Brain microvascular endothelial cell (primary cell): ENCODE results near the gene PCDHGB6.
"Not testable (repeated sequence)": the region's sequence is repeated elsewhere in the genome, so short reads cannot be mapped to it uniquely, and the experiment has no call there.

Experiments
- DNase-seq: peaks from one replicate; pipeline ENCODE4 v3.0.0-alpha.2; 2020
- H3K27ac ChIP-seq: fragments of 250-450 bp; sonication (Bioruptor Pico); 2 replicates; pipeline ENCODE4 v1.5.1; 2020; ENCODE audit warnings: mild to moderate bottlenecking, moderate library complexity
- H3K27me3 ChIP-seq: fragments of 250-450 bp; sonication (Bioruptor Pico); replicated peaks from 2 replicates; pipeline ENCODE4 v1.5.1; 2020; ENCODE audit warnings: mild to moderate bottlenecking
- H3K36me3 ChIP-seq: fragments of 250-450 bp; sonication (Bioruptor Pico); replicated peaks from 2 replicates; pipeline ENCODE4 v1.5.1; 2020; ENCODE audit warnings: mild to moderate bottlenecking
- H3K4me3 ChIP-seq: 2 replicates; pipeline ENCODE4 v1.5.1; 2011; ENCODE audit warnings: low read depth, mild to moderate bottlenecking, control low read depth, low read length, moderate library complexity
- in situ Hi-C: cut with HindIII; loops from 2 replicates; pipeline ENCODE4 v1.10.0; 2017; ENCODE audit warnings: low sequenced_read_pairs, low pct_ligation_motif_present
- TF ChIP-seq, protein P1 (sequence below): IDR thresholded peaks from 2 replicates; pipeline ENCODE4 v1.5.1; 2011; ENCODE audit warnings: low read depth, mild to moderate bottlenecking, moderate library complexity, low read length, control low read depth, inconsistent platforms; ENCODE audit errors: missing control alignments

PCDHGB6 gene

GRCh38 chr5:141382469-141383294, 25.1 kb upstream of the PCDHGB6 start, which contains the start of gene PCDHGA7:
TSS of gene PCDHGA7 (plus strand) at chr5:141382742. CDS start at chr5:141382900, 158 bp downstream.
- H3K27me3 ChIP-seq, result no peaks in the 10 kb centered on the region
- TF ChIP-seq, protein P1, sequence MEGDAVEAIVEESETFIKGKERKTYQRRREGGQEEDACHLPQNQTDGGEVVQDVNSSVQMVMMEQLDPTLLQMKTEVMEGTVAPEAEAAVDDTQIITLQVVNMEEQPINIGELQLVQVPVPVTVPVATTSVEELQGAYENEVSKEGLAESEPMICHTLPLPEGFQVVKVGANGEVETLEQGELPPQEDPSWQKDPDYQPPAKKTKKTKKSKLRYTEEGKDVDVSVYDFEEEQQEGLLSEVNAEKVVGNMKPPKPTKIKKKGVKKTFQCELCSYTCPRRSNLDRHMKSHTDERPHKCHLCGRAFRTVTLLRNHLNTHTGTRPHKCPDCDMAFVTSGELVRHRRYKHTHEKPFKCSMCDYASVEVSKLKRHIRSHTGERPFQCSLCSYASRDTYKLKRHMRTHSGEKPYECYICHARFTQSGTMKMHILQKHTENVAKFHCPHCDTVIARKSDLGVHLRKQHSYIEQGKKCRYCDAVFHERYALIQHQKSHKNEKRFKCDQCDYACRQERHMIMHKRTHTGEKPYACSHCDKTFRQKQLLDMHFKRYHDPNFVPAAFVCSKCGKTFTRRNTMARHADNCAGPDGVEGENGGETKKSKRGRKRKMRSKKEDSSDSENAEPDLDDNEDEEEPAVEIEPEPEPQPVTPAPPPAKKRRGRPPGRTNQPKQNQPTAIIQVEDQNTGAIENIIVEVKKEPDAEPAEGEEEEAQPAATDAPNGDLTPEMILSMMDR, result peak; percentile 58
- in situ Hi-C loops, result no loop called here
- H3K36me3 ChIP-seq, result no peaks in the 10 kb centered on the region
- peak; percentile 32 for DNase-seq
- H3K27ac ChIP-seq, result no peak within 1 kb of the TSS
- peak within 1 kb of the TSS; percentile 58 for H3K4me3 ChIP-seq

GRCh38 chr5:141383345-141383744, 24.5 kb upstream of the PCDHGB6 start:
- Histone ChIP-seq H3K27ac (no peak overlapping the region), H3K36me3 (no peaks in the 10 kb centered on the region), H3K27me3 (no peaks in the 10 kb centered on the region), H3K4me3 (no peak overlapping the region)
- DNase-seq, result no peak
- TF ChIP-seq, protein P1, result no peak
- in situ Hi-C loops, result no loop called here

DNA sequence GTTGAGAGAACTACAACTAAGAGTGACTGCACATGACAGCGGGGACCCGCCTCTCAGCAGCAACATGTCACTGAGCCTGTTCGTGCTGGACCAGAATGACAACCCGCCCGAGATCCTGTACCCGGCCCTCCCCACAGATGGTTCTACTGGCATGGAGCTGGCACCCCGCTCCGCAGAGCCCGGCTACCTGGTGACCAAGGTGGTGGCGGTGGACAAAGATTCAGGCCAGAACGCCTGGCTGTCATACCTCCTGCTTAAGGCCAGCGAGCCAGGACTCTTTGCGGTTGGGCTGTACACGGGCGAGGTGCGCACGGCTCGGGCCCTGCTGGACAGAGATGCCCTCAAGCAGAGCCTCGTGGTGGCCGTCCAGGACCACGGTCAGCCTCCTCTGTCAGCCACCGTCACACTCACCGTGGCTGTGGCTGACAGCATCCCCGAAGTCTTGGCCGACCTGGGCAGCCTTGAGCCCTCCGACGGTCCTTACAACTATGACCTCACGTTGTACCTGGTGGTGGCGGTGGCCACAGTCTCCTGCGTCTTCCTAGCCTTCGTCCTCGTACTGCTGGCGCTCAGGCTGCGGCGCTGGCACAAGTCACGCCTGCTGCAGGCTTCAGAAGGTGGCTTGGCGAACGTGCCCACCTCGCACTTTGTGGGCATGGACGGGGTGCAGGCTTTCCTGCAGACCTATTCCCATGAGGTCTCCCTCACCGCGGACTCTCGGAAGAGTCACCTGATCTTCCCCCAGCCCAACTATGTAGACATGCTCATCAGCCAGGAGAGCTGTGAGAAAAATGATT, 23.2 kb upstream of the PCDHGB6 start:
- no peaks in the 10 kb centered on the region for H3K27me3 ChIP-seq
- TF ChIP-seq, protein P1, result no peak
- in situ Hi-C loops, result no loop called here
- no peak for DNase-seq
- no peaks in the 10 kb centered on the region for H3K36me3 ChIP-seq
- H3K4me3 ChIP-seq, result no peak overlapping the region
- H3K27ac ChIP-seq, result no peak overlapping the region

- H3K36me3 ChIP-seq, in situ Hi-C loops, H3K27me3 ChIP-seq, H3K27ac ChIP-seq: not testable (repeated sequence)
- TF ChIP-seq, protein P1, result peak; percentile 61
- H3K4me3 ChIP-seq, result peak within 1 kb of the TSS; percentile 30
- peak; percentile 40 for DNase-seq
These were observed 20.1 kb upstream of the PCDHGB6 start, which contains the start of gene PCDHGB4 for GRCh38 chr5:141387557-141388311. TSS of gene PCDHGB4 (plus strand) at chr5:141387698. CDS start at chr5:141387885, 187 bp downstream.

- Histone ChIP-seq H3K4me3 (no peak overlapping the region), H3K27me3 (no peaks in the 10 kb centered on the region), H3K27ac (no peak overlapping the region), H3K36me3 (no peaks in the 10 kb centered on the region)
- in situ Hi-C loops, result no loop called here
- TF ChIP-seq, protein P1, result no peak
- no peak for DNase-seq
These were observed 19.2 kb upstream of the PCDHGB6 start for GRCh38 chr5:141388661-141389060.
